SK-N-MC (cell line): ENCODE measurements around the gene RNF13.

Experiments
- EZH2 ChIP-seq: fragments of 200-600 bp; sonication (generic); IDR thresholded peaks from one replicate; pipeline ENCODE4 v1.6.1; 2017; ENCODE audit warnings: antibody characterized with exemption
- POLR2AphosphoS5 ChIP-seq: IDR thresholded peaks from 2 replicates; pipeline ENCODE4 v1.6.1; 2012; ENCODE audit warnings: mild to moderate bottlenecking, low read depth, low read length, borderline replicate concordance

GRCh38 chr3:149772861-149773260 is 40.2 kb upstream of the RNF13 start:
- TF ChIP-seq EZH2 (no peak), POLR2AphosphoS5 (no peak)
